Activated gamma-delta T cell treated with anti-CD3 and anti-CD28 coated beads, Interleukin-2, amount 50 U/mL, for 16 hours (primary cell): Measurements from ENCODE around the gene HAUS1.

Experiments
- DNase-seq: peaks from one replicate; pipeline ENCODE4 v3.0.0-alpha.2; 2020; ENCODE audit warnings: low read depth

HAUS1 gene, protein sequence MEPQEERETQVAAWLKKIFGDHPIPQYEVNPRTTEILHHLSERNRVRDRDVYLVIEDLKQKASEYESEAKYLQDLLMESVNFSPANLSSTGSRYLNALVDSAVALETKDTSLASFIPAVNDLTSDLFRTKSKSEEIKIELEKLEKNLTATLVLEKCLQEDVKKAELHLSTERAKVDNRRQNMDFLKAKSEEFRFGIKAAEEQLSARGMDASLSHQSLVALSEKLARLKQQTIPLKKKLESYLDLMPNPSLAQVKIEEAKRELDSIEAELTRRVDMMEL

DNA sequence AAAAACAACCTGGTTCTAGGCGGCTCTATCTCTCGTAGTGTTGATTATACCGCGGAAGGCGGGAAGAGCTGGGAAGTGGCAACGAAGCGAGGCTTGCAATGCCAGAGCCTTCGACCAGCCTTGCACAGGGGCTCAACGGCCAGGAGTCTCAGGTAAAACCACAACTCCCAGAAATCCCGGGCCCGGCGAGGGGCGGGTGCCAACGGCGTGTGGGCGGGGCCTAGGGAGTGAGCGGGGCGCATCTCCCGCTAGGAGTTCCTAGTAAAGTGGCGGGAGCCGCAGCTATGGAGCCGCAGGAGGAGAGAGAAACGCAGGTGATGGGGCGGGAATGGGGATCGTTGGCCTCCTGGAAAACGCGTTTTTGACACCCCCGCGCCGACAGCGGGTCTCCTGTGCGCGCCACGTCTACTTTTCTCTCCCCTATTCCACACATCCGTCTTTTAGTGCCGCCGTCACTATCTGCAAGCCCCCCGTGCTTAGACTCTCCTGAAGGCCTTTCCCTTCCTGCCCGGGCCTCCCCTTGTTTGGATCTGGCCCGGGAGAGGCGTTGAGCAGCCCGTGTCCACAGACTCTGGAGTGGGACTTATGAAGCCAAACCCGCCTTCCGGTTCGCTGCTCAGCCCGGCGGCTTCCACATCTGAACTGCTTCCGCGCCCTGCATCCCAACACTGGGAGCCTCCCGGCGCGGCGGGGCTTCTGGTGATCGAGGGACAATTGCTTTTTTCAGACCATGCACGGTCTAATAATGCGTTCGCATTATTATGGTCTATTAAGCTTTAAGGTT, at the start of gene HAUS1:
Gene HAUS1 (plus strand): TSS at position 258 of the 784 bp plus-strand sequence. CDS start 27 bp downstream, at position 285.
- DNase-seq, result peak; percentile 70

DNA sequence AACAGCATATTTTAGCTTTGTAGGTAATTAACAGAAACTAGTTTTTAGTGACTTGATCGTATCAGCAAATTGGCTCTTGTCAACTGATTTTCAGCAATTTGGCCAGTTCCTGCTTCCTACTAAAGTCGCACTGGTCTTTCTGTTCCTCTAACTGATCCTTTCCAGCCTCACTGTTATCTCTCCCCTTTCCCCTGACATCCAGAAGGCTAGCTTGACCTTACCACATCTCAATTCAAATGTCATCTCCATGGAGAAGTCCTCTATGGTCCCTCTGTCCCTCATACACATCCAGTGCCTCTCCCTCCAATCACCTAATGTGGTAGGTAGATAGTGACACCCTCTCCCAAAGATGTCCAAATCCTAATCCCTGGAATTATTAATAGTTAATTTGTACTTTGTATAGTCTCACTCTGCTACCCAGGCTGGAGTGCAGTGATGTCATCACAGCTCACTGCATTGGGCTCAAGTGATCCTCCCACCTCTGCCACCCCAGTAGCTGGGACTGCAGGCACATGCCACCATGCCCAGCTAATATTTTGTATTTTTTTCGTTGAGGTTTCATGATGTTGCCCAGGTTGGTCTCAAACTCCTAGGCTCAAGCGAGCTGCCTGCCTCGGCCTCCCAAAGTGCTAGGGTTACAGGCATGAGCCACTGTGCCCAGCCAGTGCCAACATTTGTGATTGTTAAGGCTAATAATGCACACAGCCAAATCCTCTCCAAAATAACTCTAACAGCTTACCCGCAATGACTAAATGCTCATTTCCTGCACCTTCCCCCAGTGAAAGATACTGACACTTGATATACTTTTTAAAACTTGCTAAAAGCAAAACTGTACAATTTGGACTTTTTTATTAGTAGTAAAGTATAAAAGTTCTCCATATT, 49.0 kb upstream of the HAUS1 start:
- DNase-seq, result no peak

DNA sequence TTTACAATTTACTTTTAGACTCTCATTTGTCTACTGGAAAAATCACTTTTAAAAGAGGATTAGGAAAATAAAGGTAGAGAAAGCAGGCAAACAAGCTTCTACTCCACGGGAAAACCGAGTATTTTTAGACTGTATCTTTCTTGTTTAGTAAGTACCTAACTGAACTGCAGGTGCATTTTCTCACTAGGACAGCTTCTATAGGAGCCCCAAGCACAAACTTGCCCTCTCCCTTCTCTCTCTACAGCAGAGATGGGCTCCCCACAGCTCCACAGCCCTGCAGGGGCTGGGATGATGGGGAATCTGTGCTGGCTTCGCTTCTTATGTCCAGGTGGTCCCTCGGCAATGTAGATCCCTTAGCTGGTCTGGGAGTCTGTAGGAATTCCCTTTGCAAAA, 48.4 kb upstream of the HAUS1 start:
- DNase-seq, result no peak

DNA sequence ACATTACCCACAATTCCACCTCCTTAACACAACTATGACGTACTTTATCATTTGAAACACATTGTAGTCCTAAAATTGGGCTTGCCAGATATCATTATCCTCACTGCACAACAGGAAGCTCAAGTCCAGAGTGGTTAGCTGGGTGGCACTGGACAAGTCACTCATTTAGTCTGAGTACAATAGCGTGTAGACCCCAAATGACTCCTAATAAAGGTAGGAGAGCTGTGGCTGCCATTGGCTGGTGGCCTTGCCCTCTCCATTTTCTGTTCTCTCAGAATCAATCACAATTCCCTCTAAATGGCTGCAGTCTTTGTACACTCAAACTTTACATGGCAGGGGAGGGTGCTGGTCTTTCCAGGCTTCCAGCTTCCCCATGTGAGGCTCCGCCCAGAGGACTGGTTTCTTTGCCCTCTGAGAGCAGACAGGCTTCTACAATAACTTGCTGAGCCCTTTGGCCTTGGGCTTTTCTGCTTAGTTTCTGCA, 43.8 kb upstream of the HAUS1 start:
- no peak for DNase-seq

DNA sequence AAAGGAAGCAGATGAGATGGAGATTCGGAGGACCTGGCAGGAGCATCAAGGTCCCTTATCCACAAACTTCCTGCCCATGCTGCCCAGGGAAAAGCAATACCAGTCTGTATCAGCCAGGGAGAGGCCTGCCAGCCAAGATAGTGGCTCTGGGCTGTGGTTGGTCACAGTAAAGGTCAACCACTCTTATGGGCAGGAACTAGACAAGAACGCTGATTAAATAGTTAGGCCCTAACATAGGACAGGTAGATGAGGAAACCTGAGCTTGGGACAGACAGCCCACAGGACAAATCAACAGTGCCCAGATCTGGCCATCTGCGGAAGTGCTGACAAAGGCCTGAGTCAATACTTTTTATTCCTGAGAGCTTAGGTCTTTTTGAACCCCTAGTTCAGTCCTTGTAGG, 42.8 kb upstream of the HAUS1 start:
- DNase-seq, result no peak

DNA sequence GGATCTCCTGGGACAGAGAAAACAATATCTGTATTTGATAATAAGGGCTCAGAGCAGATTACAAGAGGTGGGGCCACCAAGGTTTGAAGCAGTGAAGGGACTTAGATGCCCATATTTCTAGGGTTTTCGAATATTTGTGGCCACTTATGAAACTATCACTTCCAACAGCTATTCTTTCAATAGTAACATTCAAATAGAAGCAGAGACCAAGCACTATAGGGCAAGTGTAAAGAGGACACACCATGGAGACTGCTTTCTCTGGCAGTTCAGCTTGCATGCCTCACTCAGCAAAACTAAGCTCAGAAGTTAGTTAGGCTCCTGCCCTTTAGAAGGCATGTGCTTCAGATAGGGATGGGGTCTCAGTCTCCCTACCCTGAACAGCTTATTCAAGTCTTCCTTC, 42.4 kb upstream of the HAUS1 start:
- no peak for DNase-seq

DNA sequence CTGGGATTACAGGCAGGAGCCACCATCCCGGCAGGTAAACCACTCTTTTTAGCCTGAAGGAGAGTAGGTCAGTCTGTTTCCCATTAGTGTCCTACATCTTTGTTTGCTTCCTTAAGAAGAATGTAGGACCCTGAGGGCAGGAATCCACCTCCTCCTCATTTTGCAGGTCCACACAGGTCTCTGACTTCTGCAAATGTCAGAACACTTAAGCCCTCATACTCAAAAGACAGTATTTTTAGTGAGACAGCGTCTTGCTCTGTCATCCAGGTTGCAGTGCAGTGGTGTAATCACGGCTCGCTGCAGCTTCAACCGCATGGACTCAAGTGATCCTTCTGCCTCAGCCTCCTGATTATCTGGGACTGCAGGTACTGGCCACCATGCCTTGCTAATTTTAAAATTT, 41.4 kb upstream of the HAUS1 start:
- no peak for DNase-seq

DNA sequence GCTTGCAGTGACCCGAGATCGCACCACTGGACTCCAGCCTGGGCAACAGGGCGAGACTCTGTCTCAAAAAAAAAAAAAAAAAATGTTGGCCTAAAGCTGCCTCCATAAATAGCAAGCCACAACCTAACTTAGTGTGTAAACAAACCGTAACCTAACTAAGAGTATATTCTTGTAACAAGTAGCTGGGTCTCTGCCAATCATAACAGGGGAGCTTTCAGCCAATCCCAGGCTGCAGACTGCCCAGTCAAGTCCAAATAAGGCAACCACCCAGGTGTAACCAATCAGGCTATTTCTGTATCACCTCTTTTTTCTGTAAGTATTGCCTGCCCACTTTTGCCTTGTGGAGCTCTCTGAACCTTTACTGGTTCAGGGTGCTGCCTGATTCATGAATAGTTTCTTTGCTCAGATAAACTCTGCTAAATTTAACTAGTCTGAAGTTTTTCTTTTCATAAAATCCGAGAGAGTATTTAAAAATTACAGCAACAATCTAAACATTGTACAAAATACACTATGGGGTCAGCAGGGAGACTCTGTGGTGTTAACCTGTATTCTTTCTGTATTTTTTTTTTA, 36.7 kb upstream of the HAUS1 start:
- no peak for DNase-seq

DNA sequence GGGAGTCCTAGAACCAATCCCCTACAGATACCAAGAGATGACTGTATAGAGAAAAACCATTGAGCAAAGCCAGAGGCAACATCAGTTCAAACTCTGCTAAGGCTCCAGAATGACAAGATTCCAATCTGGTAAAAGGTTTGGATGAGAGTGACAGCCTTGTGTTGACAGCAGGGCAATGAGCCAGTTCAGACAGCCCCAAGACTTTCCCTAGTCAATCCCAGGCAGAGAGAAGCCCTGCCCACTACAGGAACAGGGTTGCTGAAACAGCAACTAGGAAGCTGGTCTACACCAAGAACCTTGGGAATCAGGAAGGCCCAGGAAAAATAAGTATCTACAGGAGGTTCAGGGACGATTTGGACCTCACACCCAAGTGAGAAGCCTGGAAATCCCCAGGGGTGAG, 35.4 kb upstream of the HAUS1 start:
- no peak for DNase-seq

DNA sequence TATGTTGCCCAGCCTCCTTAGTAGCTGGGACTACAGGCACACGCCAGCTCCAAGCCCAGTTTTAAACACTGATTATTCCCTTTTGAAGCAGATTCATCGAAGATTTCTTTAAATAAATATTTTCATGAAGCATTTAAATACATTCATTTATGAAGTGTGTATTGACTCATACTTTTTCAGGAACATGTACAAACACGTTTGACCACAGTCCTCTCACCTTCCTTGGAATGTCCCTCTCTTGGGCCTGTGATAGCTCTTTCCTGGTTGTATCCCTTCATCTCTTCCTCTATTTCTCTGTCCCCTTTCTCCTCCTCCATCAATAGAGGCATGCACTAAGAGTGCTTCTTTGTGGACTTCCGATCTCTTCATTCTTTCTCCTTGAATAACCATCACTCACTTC, 34.7 kb upstream of the HAUS1 start:
- DNase-seq, result no peak

DNA sequence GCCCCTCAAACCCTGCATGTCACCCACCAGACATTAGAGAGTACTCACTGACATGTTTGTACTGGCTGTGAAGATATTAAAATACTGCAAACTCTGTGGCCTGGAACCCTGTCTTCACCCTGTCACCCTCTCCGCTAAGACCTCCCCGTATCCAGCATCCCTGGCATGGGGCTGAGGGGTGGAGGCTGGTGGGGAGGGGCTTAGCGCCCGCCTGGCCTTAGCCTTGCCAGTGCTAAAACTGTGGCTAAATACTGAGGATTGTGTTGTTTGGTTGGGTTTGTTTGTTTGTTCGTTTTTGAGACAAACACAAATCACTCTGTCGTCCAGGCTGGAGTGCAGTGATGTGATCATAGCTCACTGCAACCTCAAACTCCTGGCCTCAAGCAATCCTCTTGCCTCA, 34.0 kb upstream of the HAUS1 start:
- no peak for DNase-seq

DNA sequence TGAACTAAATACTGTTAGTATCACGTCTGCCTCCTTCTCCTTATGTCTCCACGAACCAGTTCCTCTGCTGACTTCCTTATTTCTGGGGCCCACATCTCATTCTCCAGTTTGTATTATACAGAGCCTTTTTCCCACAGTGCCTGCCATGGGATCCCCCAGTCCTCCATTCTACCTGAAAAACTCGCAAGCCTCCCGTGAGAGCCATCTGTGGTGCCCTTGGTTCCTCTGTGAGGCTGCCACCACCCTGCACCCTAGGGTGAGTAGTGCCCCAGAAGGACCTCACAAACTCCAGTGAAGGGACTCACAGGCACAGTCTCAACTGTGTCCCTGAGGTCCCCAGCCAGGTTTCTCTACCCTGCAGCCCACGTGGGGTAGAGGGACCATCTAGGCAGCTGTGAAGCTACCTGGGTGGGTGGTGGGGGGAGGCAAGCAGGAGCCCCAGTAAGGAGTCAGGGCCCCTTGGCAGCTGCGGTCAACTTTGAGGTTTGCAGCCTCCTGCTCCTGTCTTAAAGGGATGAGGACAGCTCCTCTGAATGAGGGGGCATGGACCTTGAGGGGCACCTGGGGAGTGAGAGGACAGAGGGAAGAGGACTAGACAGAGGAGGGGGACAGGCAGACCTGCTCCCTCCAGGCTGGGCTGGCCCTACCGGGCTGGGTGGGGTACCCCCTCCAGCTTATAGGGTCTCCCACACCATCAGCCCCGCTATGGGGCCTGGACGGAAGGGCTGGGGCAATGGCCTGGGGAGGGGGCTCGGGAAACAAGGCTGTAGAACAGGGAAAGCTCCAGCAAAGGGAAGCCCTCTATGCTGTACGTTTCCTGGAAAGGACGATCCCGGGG, 33.2 kb upstream of the HAUS1 start:
- no peak for DNase-seq

DNA sequence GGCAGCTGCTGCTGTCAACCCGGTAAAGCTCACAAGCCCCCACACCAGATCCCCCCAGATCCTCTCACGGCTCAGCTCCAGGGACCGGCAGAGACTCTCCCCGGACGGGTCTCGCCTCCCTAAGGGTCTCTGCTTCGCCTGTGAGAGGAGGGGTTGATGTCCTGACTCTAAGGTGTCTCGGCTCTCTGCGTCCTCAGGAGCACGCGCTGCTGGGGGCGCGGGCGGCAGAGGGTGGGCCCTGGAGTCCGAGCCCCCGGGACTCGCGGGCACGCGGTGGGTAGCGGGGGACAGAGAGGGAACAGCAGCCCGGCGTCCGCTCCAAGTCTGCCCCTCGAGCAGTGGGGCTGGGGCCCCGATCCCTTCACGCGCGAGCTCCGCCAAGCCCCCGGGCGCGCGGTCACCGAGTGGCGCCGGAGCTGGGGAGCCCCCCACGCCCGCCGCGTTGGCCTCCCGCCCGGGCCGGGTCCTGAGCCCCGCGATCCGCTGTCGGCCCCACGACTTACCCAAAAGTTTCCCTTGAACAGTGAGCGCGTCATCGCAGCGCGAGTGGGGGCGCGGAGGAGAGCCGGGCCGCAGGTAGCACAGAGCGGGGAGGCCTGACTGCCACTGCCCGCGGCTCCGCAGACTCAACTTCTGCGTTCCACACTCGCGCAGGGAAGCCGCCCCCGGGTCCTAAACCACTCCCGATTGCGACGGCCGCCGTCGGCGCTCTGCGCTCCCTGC, 32.4 kb upstream of the HAUS1 start, which contains the start of gene PSTPIP2:
Gene PSTPIP2 (minus strand): TSS at position 608 of the 723 bp plus-strand sequence. CDS start 72 bp downstream, at position 536.
- DNase-seq, result peak; percentile 41

DNA sequence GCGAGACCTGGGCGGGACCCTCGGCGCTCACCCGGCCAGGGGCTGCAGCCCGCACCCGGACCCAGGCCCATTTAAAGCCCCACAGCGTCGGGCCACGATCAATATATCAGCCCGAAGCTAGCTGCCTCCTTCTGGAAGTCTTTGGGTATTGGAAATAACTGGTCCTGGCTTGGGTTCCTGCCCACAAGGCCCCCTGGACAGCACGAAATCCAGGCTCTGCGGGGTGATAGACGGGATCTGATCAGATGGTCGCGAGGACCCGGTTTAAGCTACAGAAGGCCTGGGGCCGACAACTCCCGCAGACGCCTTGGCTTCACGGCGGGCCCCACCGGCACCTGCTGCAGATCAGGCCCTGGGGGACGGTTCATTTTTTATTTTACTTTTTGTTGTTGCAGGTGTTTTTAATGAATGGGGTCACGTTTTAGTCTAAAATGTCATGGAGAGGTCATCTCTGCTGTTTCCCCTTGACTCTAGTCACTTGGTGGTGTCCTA, 31.8 kb upstream of the HAUS1 start:
- no peak for DNase-seq

DNA sequence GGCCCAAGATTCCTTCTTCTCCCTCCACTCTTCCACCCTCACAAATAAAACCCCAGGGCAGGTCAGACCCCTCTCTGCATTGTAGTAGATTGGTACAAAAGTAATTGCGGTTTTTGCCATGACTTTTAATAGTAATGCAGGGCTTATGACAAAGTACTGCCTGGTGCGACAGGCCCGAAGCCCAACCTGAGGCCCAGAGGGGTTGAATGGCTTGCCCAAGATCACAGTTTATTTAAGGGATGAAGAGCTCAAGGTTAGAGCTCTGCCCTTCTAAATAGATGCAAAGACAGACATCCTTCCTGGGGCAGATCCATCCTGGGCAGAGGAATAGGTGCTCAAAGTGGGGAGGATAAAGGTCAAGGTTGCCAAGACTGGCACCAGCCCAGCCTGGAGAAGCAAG, 31.2 kb upstream of the HAUS1 start:
- no peak for DNase-seq

DNA sequence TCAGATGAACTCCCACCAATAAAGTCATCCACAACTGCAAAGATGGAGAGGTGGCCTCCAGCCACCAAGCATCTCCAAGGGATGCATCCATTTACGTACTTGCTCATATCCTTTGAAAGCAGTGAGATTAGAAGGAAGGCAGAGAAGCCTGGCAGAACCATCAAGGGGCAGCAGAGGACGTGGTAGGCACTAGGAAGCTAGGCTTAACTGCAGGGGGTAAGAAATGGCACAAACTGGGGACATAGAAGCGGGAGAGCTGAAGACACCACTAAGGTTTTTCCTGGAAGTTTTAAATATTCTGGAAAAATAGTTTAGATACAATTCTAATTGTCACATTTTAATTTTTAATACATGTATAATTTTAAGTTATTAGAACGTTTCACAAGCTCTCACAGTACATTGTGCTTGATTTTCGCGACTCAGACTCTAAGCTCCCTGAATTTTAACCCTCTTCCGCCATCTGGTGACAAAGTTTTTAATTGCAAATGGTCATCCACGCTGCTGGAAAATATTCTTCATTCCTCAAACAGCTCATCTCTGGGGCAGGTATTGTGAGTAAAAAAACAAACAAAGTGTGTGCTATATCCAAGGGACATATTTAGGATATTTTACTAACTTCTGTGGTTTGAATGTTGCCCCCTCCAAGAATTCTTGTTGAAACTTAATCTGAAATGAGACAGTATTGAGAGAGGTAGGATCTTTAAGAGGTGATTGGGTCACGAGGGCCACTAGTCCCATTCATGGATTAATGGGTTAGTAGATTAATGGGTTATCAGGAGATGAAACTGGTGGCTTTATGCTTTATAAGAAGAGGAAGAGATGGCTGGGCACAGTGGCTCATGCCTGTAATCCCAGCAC, 30.5 kb upstream of the HAUS1 start:
- DNase-seq, result peak; percentile 41

DNA sequence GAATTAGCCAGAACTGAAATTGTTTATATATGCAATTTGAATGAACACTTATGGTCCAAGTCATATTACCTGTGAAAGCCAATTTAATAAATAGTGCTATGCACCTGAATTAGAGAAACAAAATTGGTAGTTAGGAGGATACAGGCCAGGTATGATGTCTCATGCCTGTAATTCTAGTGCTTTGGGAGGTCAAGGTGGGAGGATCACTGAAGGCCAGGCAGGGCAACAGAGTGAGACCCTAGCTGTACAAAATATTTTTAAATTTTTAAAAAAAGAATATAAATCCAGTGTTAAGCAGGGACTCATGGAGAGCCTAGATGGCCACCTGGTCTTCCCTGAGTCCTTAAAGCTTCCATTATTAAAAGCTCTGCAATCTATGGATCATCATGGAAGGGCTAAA, 24.8 kb upstream of the HAUS1 start:
- DNase-seq, result no peak

DNA sequence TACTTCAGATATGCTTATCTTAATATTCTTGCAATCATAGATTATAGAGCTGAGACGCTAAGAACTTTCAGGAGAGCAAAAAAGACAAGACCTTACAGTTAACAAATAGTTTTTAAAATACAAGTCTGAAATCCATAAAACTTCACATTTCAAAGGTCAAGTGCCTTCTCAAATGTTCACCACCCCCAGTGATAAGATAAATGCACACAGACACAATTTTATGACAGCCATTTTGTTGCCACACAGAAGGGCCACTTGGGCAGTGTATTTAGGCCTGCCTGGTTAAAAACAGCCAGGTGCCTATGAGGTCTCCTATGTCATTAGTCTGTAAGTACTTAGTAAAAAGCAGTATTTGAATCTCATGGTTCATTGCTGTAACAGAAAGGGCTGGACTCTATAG, 24.0 kb upstream of the HAUS1 start:
- DNase-seq, result no peak

DNA sequence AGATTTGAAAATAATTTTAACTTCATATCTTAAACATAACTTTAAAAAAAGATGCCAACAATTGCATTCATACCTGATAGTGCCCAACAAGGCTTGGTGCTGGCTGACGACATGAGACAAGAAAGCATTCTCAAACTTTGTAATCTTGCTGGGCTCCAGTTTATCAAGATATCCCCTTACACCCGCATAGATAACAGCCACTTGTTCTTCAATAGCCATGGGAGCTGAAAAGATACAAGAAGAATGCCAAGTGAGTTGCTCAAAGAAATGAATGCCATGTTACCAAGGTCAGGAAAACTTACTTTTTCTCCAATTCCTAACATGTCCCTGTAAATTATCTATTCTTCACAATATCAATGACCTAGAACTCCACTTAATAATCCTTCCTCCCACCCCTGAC, 19.8 kb upstream of the HAUS1 start:
- no peak for DNase-seq
